Measurements from ENCODE around the gene B3GALT5. TPM values are rescaled to one million over a fixed set of nuclear protein-coding genes. Genes with fewer than 3 reads are reported as not detected.
A peak's percentile ranks its signal among the peaks of the same experiment; 100 is the strongest.

Gene B3GALT5
- total RNA-seq, 1 experiment from 2014 or later = 1.3 TPM

GRCh38 chr21:39644062-39644560 lies 31.4 kb downstream of the B3GALT5 start:
- DNase-seq (ENCODE audit: low read depth) = no peak

DNA sequence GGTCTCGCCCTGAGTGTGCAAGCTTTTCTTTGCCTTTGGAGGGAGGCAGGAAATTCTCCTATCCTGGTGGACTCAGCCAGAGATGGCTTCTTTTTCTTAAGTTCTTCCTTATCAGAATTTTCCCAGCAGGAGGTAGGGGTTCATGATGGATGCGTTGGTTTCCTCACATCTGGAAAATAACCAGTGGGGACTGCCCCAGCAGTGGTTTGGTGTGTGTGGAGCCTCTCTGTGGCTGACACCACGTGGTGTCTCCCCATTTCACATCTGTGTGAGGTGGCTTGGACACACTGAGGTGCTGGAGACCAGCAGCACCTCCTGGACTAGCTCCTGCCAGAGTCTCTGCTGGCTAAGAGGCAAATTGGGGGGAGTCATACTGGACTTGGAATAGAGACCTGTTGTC lies 32.6 kb downstream of the B3GALT5 start:
- DNase-seq (ENCODE audit: low read depth) = no peak

DNA sequence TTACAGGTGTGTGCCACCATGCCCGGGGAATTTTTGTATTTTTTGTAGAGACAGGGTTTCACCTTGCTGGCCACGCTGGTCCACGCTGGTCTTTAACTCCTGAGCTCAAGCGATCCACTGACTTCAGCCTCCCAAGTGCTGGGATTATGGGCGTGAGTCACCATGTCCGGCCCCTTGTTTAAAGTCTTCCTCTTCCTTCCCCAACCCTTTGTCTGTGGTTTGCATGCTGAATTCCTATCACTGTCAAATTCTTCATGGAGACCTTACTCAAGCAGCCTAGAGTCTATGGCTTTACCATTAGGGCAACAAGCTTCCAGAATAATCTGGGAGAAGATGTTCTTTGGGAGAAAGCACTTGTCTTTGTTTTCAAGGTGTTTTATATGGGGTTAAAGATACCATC lies 34.7 kb downstream of the B3GALT5 start:
- peak; percentile 94 for DNase-seq (ENCODE audit: low read depth)

DNA sequence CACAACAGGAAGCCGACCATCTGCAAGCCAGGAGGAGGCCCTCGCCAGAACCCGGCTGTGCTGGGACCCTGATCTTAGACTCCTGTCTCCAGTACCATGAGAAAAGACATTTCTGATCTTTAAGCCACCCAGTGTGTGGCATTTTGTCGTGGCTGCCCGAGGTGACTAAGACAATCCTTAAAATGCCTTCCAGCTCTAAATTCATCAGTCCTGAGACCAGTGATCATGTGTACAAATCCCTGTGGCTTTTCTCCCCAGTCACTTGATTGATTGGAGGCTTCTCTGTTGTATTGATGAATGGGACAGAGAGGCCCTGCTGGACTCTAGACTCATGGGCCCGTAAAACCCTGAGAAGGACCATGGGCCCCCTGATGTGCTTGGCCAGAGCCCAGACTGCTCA lies 36.1 kb downstream of the B3GALT5 start:
- DNase-seq (ENCODE audit: low read depth) = peak; percentile 37

DNA sequence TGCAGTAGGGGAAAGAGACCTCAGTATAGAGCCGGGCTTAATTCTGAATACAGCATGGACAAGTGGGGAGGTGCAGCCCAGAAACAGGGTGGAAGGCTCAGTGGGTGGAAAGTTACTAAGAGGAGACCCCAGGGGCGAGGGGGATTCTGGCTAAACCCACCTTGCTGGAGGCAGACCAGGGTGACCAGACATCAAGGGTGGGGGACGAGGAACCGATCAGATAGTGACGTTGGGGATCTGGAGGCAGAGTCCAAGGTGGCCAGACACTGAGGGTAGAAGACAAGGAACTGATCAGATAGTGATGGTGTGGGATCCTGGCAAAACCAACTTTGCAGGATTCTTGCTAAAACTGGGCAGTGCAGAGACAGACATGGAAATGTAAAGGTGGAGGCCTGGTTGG lies 36.8 kb downstream of the B3GALT5 start:
- no peak for DNase-seq (ENCODE audit: low read depth)

DNA sequence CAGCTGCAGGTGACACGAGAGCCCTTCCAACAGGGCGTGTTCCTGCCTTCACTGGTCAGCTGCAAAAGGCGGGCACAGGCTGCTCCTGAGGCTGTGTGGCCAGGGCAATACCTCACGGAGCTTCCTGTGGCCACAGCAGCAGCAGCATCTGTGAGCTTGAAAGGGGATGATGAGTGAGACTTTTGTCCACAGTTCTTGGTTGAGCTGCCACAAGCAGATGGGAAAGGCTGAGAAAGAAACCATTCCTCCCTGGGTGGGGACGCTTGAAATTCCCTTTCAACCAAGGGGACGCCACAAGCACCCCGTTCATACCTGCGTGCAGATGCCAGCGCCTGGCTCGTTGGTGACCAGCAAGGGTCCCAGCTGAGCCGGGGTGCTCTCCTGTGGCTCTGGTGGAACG lies 37.6 kb downstream of the B3GALT5 start:
- DNase-seq (ENCODE audit: low read depth) = no peak

DNA sequence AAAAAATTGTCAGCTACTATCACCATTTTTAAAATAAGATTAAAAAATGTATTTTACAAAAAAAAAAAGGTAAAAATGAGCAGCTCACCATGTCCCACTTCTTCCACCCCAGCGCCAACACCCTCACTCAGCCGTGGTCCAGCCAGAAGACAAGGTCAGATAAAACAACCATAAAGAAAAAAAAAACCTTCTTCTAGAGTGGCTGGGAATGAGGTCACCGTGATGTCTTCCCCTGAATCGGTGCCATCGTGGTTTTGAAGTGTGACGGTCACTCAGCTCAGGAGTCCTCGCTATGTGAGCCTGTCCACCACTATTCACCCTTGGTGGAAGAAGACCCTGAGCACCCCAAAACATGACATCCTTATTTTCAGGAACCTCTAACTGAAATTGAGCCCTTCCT lies 38.1 kb downstream of the B3GALT5 start:
- no peak for DNase-seq (ENCODE audit: low read depth)

DNA sequence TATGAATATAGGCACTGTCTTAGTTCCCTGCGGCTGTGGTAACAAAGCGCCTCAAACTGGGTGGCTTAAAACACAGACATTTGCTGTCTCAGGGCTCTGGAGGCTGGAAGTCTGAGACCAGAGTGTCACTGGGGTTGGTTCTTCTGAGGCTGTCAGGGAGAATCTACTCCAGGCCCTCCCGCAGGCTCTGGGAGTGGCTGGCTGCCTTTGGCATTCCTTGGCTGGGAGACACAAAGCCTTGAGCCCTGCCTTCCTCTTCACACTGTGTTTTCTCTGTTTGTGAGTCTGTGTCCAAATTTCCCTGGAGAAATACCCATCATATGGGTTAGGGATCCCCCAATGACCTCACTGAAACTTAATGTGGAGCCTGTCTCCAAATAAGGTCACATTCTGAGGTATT lies 38.5 kb downstream of the B3GALT5 start:
- no peak for DNase-seq (ENCODE audit: low read depth)

- no peak for DNase-seq (ENCODE audit: low read depth)
These were observed 42.2 kb downstream of the B3GALT5 start for GRCh38 chr21:39654951-39655350.

- DNase-seq (ENCODE audit: low read depth) = no peak
These were observed 42.8 kb downstream of the B3GALT5 start for GRCh38 chr21:39655589-39655988.

DNA sequence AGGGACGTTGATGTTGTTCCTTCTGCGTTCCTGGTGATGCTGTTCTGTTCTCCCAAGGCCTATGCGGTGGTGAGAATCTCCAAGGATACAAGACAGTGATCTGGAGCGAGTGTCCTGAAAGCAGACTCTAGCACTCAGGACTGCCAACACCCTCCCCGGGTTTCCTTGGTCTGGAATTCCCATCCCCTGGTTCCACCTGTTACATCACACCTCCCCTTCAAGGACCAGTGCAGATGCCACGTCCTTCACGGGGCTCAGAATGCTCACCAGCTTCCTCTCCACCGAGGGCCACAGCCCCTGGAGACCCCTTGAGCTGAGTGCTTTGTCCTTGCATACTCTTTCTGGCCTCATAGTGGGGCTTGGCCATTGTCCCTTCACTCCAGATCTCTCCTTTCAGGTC lies 43.5 kb downstream of the B3GALT5 start:
- no peak for DNase-seq (ENCODE audit: low read depth)

DNA sequence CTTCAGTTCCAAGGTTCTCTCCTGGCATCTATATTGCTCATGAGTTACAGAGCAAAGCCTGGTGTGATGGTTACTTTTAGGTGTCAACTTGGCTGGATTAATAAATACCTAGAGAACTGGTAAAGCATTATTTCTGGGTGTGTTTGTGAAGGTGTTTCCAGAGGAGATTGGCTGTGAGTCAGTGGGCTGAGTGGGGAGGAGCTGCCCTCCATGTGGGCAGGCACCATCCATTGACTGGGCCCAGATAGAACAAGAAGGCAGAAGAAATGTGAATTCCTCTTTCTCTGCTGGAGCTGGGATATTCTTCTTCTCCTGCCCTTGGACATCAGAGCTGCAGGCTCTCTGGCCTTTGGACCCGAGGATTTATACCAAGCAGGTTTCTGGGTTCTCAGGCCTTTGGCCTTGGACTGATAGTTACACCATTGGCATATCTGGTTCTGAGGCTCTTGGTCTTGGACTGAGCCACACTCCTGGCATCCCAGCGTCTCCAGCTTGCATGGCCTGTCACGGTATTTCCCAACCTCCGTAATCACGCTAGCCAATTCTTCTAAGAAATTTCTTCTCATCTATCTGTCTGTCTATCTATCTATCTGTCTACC lies 44.5 kb downstream of the B3GALT5 start:
- no peak for DNase-seq (ENCODE audit: low read depth)

DNA sequence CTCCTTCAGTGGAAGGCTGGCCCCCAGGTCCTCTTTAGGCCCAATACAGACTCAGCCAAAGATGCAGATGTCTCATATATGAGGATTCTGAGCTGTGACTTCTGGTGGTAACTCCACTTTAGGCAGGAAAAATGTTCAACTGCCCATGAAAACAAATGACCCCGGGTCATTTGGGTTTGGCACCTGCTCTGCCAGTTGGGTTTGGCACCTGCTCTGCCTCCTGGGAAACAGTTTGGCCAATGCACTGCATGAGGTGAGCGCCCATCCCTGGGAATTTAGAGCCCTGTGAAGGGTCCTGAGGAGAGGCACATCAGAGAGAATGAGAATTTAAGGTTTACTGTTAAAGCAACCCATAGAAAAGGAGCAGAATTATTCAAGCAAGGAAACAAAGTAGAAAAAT lies 45.3 kb downstream of the B3GALT5 start:
- no peak for DNase-seq (ENCODE audit: low read depth)

- no peak for DNase-seq (ENCODE audit: low read depth)
These were observed 46.5 kb downstream of the B3GALT5 start for GRCh38 chr21:39659070-39659815.

GRCh38 chr21:39660191-39660980 lies 47.6 kb downstream of the B3GALT5 start:
- DNase-seq (ENCODE audit: low read depth) = peak; percentile 89

GRCh38 chr21:39661121-39661520 lies 48.4 kb downstream of the B3GALT5 start:
- no peak for DNase-seq (ENCODE audit: low read depth)

GRCh38 chr21:39661740-39662139 lies 49.0 kb downstream of the B3GALT5 start:
- DNase-seq (ENCODE audit: low read depth) = no peak

DNA sequence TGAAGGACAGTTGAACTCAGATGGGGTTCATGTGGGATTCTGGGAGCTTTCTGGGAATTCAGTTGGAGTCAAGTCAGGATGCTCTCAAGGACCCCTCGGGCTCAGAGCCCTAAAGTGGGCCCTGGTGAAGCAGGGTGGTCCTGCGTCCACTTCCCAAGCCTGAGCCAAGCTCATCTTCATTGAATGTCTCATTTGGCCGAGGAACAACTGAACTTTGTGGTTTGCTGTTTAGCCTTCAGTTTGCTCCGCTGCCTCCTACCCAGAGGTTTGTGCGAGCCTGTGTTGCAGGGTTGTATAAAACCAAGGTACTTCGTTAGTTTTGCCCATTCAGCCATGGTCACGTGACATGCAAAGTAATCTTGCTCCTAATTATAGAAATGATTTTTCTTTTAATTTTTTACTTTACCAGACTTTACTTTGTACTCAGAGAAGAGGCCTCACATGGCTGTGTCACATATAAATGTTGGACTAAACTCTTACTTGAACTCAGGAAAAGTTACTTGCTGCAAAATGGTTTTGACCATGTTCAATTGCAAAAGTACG lies 49.7 kb downstream of the B3GALT5 start:
- no peak for DNase-seq (ENCODE audit: low read depth)

- no peak for DNase-seq (ENCODE audit: low read depth)
These were observed 50.3 kb downstream of the B3GALT5 start for GRCh38 chr21:39663066-39663465.

DNA sequence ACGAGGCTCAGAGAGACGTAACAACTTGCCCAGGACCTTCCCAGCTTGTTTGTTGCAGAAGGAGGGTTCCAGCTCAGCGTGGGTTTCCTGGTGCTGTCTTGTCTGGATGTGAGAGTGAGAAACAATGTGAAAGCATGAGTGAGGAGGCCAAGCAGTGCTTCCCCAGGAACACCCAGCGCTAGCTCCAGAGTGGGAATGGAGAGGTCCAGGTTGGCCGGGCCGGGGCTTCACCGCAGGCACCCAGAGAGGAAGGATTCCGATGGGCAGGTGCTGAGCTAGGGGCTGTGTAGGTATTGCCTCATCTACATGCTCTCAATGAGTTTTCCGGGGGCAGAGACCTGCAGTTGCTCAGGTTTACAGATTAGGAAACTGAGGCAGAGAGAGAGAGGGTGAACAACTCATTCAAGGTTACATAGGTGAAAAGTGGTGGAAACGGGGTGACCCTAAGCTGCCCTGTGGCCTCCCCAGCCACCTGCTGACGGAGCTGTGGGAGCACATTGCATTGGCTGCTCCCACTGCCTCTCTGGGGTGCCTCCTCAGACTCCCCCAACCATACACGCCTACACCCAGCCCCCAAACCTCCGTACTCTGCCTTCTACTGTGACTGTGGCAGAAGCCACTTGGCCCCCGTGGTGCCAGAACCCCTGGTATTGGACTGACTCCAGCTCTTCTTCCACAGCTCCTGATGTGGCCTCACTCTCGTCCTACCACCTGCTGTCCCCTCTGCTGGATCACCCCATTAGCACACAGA lies 51.2 kb downstream of the B3GALT5 start:
- DNase-seq (ENCODE audit: low read depth) = no peak

- DNase-seq (ENCODE audit: low read depth) = no peak
These were observed 51.8 kb downstream of the B3GALT5 start for GRCh38 chr21:39664586-39664985.

DNA sequence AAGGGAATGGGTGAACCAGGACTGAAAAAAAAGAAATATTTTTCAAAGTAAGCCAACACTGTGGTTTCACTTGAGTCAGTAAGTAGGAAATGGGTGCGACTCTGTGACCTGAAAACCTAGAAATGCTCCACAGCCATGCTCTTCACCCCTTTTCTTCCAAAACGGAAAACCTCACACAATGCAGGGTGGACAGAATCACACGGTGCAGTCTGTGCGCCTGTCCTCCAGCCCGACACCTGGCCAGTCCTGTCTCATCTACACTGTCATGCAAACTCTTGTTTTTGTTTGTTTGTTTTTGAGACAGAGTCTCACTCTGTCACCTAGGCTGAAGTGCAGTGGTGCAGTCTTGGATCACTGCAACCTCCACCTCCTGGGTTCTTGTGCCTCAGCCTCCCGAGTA lies 53.3 kb downstream of the B3GALT5 start:
- no peak for DNase-seq (ENCODE audit: low read depth)

All from M059J (cell line).